BJ (cell line): Measurements from ENCODE around the gene YLPM1. TPM values are rescaled to one million over a fixed set of nuclear protein-coding genes. Genes with fewer than 3 reads are reported as not detected.

ENCODE experiments used
- CTCF ChIA-PET: fragments of 350-600 bp; formaldehyde crosslinking; extraction: SDS; loops from one replicate; lab custom pipeline; 2021; ENCODE audit warnings: antibody characterized with exemption, inconsistent platforms; lab: Yijun Ruan, JAX
- POLR2A ChIA-PET: fragments of 300-600 bp; sonication (Branson Sonifier 250); formaldehyde crosslinking; extraction: SDS; loops from one replicate; lab custom pipeline; 2021; ENCODE audit warnings: antibody characterized with exemption; lab: Charles Lee
- DNase-seq: peaks from one replicate; pipeline ENCODE4 v3.0.0-alpha.2; 2011; ENCODE audit warnings: low read depth
- H3K27me3 ChIP-seq: 2 replicates; pipeline ENCODE4 v1.6.0; 2011; ENCODE audit warnings: low read length; ENCODE audit not compliant: control insufficient read depth, insufficient read depth
- H3K36me3 ChIP-seq: 2 replicates; pipeline ENCODE4 v1.5.1; 2011; ENCODE audit warnings: low read length; ENCODE audit not compliant: control insufficient read depth, insufficient read depth
- H3K4me3 ChIP-seq: 2 replicates; pipeline ENCODE4 v1.5.1; 2011; ENCODE audit warnings: low read depth, mild to moderate bottlenecking, control low read depth, low read length
- polyA plus RNA-seq: library from polyadenylated mRNA; depleted of rRNA; stranded (reverse); fragments of >200 nt; gene quantifications from 2 replicates; pipeline ENCODE4 v1.2.3, GENCODE V29; 2011
- TF ChIP-seq, protein P1 (sequence below): IDR thresholded peaks from 2 replicates; pipeline ENCODE4 v1.5.1; 2011; ENCODE audit warnings: low read depth, mild to moderate bottlenecking, control low read depth, inconsistent platforms, low read length, moderate library complexity; ENCODE audit not compliant: insufficient read depth

YLPM1 gene
- polyA plus RNA-seq, 1 experiment, result 5.5 TPM

DNA sequence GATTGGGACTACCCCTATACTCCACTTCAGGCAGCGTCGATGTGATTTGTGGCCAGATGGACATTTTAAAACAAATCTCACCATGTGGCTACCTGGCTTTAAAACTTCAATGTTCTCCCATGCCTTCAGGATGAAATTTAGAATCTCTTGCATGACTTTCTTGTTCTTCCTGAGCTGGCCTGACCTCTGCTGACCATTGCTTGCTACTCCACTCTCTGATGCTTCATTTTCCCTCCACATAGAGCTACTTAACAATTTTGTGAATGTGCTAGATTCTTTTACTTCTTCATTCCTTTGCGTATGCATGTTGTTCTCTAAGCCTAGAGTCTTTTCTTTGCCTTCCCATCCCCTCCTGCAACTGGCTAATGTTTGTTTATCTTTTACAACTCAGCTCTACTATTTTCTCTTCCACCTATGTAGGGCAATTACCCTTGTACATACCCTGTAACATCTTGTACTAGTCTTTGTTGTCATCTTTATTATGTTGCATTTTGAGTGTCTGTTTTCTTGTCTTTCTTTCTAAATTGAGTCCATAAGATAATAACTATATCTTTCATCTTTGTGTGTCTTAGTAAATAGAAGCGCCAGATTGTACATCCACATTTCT is 41.2 kb downstream of the YLPM1 start:
- DNase-seq, result peak; percentile 13
- TF ChIP-seq, protein P1, sequence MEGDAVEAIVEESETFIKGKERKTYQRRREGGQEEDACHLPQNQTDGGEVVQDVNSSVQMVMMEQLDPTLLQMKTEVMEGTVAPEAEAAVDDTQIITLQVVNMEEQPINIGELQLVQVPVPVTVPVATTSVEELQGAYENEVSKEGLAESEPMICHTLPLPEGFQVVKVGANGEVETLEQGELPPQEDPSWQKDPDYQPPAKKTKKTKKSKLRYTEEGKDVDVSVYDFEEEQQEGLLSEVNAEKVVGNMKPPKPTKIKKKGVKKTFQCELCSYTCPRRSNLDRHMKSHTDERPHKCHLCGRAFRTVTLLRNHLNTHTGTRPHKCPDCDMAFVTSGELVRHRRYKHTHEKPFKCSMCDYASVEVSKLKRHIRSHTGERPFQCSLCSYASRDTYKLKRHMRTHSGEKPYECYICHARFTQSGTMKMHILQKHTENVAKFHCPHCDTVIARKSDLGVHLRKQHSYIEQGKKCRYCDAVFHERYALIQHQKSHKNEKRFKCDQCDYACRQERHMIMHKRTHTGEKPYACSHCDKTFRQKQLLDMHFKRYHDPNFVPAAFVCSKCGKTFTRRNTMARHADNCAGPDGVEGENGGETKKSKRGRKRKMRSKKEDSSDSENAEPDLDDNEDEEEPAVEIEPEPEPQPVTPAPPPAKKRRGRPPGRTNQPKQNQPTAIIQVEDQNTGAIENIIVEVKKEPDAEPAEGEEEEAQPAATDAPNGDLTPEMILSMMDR, result peak; percentile 76

GRCh38 chr14:74807853-74808545 is 44.9 kb downstream of the YLPM1 start:
- no peak for DNase-seq
- TF ChIP-seq, protein P1, result no peak
- Histone ChIP-seq H3K27me3 (no peaks in the 10 kb centered on the region), H3K4me3 (no peak overlapping the region), H3K36me3 (peaks cover 4% of the 10 kb centered on the region)
- CTCF ChIA-PET, result no interaction called here
- POLR2A ChIA-PET, result no interaction called here

More for the DNA sequence above, 41.2 kb downstream of the YLPM1 start:
- ChIA-PET CTCF (interaction anchor here (0.6 to 7.9 kb wide), 23 partner anchors 8 to 305 kb away, joined by 3 to 117 read pairs (median 3); partner anchors contain the start of gene LTBP2), POLR2A (no interaction called here)
- Histone ChIP-seq H3K4me3 (no peak overlapping the region), H3K36me3 (peaks cover 2% of the 10 kb centered on the region), H3K27me3 (no peaks in the 10 kb centered on the region)

DNA sequence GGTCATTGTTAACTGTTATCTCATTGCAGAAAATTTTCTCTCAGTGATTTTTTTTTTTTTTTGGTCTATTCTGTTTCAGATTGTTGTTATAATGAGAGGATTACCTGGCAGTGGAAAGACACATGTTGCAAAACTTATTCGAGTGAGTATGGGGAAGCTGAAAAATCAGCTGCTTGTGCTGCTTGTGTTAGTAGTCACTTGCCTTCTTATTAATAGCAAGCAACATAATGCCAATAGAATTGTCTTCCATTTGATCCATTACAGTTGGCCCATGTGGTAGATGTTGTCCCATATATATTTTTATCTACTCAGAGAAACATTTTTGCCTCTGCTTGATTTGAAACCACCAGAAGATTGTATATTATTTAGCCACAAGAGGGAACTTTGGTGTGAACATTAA is 53.0 kb downstream of the YLPM1 start:
- CTCF ChIA-PET, result interaction anchor here (0.7 to 1.8 kb wide), 3 partner anchors 12 to 207 kb away, joined by 3 to 5 read pairs (median 4); no protein-coding TSS in a partner anchor

DNA sequence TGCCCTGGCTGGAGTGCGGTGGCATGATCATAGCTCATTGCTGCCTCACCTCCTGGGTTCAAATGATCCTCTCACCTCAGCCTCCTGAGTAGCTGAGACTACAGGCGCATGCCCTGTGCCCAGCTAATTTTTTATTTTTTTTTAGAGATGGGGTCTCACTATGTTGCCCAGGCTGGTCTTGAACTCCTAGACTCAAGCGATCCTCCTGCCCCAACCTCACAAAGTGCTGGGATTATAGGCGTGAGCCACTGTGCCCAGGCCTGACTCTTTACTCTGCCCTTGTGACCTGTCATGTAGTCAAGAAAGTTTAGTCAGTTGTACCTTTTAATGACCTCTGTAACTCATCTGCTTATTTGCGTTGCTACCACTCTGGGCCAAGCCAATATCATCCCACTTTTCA is 57.2 kb downstream of the YLPM1 start:
- POLR2A ChIA-PET, result no interaction called here
- TF ChIP-seq, protein P1, result no peak
- no peak for DNase-seq
- Histone ChIP-seq H3K4me3 (no peak overlapping the region), H3K27me3 (no peaks in the 10 kb centered on the region), H3K36me3 (peaks cover 6% of the 10 kb centered on the region; the same call in 1 of the 2 replicates)
- CTCF ChIA-PET, result no interaction called here

More for the DNA sequence above, 53.0 kb downstream of the YLPM1 start:
- TF ChIP-seq, protein P1, result no peak
- Histone ChIP-seq H3K4me3 (no peak overlapping the region), H3K36me3 (peaks cover 6% of the 10 kb centered on the region), H3K27me3 (no peaks in the 10 kb centered on the region)
- POLR2A ChIA-PET, result no interaction called here
- no peak for DNase-seq

DNA sequence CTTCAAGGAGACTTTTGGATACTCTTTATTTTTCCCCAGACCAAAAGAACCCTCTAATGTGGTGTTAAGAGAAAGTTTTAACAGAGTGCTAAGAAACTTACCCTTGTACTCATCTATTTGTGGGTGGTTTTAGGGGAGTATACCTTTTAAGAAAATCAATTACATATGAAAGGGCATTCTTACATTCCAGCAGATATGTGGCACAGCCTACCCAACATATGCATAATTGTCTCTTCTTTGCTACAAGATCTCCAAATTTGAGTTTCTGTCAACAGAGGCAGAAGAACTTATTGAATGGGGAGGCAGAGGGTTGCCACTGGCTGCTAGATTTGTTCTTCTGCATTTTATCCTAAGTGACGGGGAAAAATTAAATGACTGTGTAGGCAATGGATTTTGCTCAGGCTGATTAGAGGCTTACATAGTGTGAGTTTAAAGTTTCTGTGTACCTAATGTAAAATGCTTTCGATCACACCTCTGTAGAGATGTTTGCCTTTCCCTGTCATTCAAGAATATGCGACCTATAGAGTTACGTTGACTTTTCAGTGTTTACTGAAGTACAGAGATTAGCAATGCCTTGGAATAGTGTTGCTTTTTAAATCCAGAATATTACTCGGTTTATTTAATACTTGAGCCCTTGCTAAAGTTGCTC is 58.3 kb downstream of the YLPM1 start:
- no peak for DNase-seq
- H3K4me3 ChIP-seq, result no peak overlapping the region
- CTCF ChIA-PET, result interaction anchor here (1.5 kb wide), 1 partner anchor 11 kb away, joined by 3 read pairs; no protein-coding TSS in a partner anchor
- TF ChIP-seq, protein P1, result no peak
- peaks cover 6% of the 10 kb centered on the region; the same call in 1 of the 2 replicates for H3K36me3 ChIP-seq
- no peaks in the 10 kb centered on the region for H3K27me3 ChIP-seq
- POLR2A ChIA-PET, result no interaction called here
